Measurements from ENCODE around the gene ANAPC5. TPM values are rescaled to one million over a fixed set of nuclear protein-coding genes. Genes with fewer than 3 reads are reported as not detected.
A peak's percentile ranks its signal among the peaks of the same experiment; 100 is the strongest.

The ANAPC5 gene
- total RNA-seq, 4 donors from 2014 or later, result 84.1 to 128 (median 91.8) TPM

DNA sequence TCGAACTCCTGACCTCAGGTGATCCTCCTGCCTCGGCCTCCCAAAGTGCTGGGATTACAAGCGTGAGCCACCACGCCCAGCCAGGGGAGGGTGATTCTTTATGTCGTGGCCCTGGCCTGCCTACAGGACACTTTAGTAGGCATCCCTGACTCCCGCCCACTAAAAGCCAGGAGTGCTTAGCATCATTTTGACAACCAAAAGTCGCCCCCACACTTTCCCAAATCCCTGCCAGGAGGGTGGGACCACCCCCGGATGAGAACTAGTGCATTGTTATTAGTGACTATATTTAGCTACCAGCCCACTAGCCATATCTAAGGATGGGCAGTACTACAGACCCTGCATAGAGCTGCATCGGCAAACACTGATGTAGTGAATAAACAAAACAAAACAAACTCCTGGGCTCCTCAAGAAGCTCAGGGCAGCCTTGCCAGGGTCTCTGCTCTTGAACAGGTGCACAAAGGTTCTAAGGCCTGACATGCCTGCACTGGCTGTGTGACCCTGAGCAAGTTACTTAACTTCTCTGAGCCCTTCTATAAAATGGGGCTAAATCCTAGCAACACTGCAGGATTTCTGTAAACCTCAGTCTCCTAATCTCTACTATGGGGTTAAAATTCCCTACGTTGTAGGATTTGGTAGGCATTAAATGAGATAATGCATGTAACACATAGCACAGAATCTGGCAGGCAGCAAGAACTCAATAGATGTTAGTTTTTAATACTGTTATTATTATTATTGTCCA lies 57.9 kb downstream of the ANAPC5 start:
- intact Hi-C loops (cut with DNase I; ENCODE audit: low total_unique reads) (no loop called here), in situ Hi-C loops (cut with MboI; ENCODE audit: low sequenced_read_pairs in 4 of 4) (no loop called here)
- DNase-seq (no peak), ATAC-seq (no peak)
- TF ChIP-seq, protein P1, sequence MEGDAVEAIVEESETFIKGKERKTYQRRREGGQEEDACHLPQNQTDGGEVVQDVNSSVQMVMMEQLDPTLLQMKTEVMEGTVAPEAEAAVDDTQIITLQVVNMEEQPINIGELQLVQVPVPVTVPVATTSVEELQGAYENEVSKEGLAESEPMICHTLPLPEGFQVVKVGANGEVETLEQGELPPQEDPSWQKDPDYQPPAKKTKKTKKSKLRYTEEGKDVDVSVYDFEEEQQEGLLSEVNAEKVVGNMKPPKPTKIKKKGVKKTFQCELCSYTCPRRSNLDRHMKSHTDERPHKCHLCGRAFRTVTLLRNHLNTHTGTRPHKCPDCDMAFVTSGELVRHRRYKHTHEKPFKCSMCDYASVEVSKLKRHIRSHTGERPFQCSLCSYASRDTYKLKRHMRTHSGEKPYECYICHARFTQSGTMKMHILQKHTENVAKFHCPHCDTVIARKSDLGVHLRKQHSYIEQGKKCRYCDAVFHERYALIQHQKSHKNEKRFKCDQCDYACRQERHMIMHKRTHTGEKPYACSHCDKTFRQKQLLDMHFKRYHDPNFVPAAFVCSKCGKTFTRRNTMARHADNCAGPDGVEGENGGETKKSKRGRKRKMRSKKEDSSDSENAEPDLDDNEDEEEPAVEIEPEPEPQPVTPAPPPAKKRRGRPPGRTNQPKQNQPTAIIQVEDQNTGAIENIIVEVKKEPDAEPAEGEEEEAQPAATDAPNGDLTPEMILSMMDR (IDR thresholded peaks at IDR 0.05 in 4 of 5, conservative IDR thresholded peaks at IDR 0.05 in 1 of 5), result no peak
- no peak for TF ChIP-seq POLR2A (IDR thresholded peaks at IDR 0.05)
- H3K9me3 ChIP-seq, result no peaks in the 10 kb centered on the region
- H3K4me3 ChIP-seq, result no peak overlapping the region
- peaks cover 0 to 8% of the 10 kb centered on the region in 2 donors for H3K36me3 ChIP-seq
- peaks cover 18 to 20% of the 10 kb centered on the region in 2 donors for H3K4me1 ChIP-seq
- no peaks in the 10 kb centered on the region for H3K27me3 ChIP-seq
- H3K27ac ChIP-seq, result no peak overlapping the region

- peaks cover 18 to 20% of the 10 kb centered on the region in 2 donors for H3K4me1 ChIP-seq
Measured at GRCh38 chr12:121293603-121294002, 58.6 kb downstream of the ANAPC5 start.

DNA sequence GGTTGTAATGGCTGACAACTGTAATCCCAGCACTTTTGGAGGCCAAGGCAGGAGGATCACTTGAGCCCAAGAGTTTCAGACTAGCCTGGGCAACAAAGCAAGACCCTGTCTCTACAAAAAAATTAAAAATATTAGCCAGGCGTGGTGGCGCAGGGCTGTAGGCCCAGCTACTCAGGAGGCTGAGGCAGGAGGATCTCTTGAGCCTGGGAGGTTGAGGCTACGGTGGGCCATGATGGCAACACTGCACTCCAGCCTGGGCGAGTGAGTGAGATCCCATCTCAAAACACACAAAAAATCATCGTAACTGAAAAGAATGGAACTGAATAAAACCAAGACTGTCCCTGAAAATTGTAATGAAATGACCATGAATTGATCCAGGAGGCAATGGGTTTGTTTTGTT lies 61.8 kb downstream of the ANAPC5 start:
- H3K36me3 ChIP-seq, result peaks cover 0 to 8% of the 10 kb centered on the region in 2 donors
- intact Hi-C loops (cut with DNase I; ENCODE audit: low total_unique reads) (no loop called here), in situ Hi-C loops (cut with MboI; ENCODE audit: low sequenced_read_pairs in 4 of 4) (no loop called here)
- H3K4me3 ChIP-seq, result no peak overlapping the region
- TF ChIP-seq, protein P1 (IDR thresholded peaks at IDR 0.05 in 4 of 5, conservative IDR thresholded peaks at IDR 0.05 in 1 of 5), result no peak
- no peak for TF ChIP-seq POLR2A (IDR thresholded peaks at IDR 0.05)
- ATAC-seq (no peak), DNase-seq (no peak)
- no peaks in the 10 kb centered on the region for H3K27me3 ChIP-seq
- peaks cover 3 to 10% of the 10 kb centered on the region in 2 donors for H3K4me1 ChIP-seq
- H3K9me3 ChIP-seq, result no peaks in the 10 kb centered on the region
- no peak overlapping the region for H3K27ac ChIP-seq

More at GRCh38 chr12:121293603-121294002, 58.6 kb downstream of the ANAPC5 start:
- H3K4me3 ChIP-seq, result no peak overlapping the region
- H3K27ac ChIP-seq, result no peak overlapping the region
- no peak for ATAC-seq
- no peaks in the 10 kb centered on the region for H3K27me3 ChIP-seq
- intact Hi-C loops (cut with DNase I; ENCODE audit: low total_unique reads) (no loop called here), in situ Hi-C loops (cut with MboI; ENCODE audit: low sequenced_read_pairs in 4 of 4) (no loop called here)
- TF ChIP-seq, protein P1 (IDR thresholded peaks at IDR 0.05 in 4 of 5, conservative IDR thresholded peaks at IDR 0.05 in 1 of 5), result no peak
- no peak for TF ChIP-seq POLR2A (IDR thresholded peaks at IDR 0.05)
- H3K36me3 ChIP-seq, result peaks cover 0 to 8% of the 10 kb centered on the region in 2 donors
- H3K9me3 ChIP-seq, result no peaks in the 10 kb centered on the region
- DNase-seq, result no peak

- no peak for ATAC-seq
- in situ Hi-C loops (cut with MboI; ENCODE audit: low sequenced_read_pairs in 4 of 4) (no loop called here), intact Hi-C loops (cut with DNase I; ENCODE audit: low total_unique reads) (no loop called here)
- Histone ChIP-seq H3K27me3 (no peaks in the 10 kb centered on the region), H3K36me3 (peaks cover 0 to 8% of the 10 kb centered on the region in 2 donors), H3K4me3 (no peak overlapping the region), H3K4me1 (peaks cover 0 to 9% of the 10 kb centered on the region in 2 donors), H3K9me3 (no peaks in the 10 kb centered on the region), H3K27ac (peak overlapping the region in 1 of 4 donors; percentile 46)
- TF ChIP-seq, protein P1 (IDR thresholded peaks at IDR 0.05 in 4 of 5, conservative IDR thresholded peaks at IDR 0.05 in 1 of 5), result no peak
- TF ChIP-seq POLR2A (IDR thresholded peaks at IDR 0.05), result no peak
- DNase-seq, result no peak
Measured at GRCh38 chr12:121289962-121290361, 62.2 kb downstream of the ANAPC5 start.
